EH (cell line): ENCODE measurements around the gene LAMA4.
A peak's percentile ranks its signal among the peaks of the same experiment; 100 is the strongest.

Experiments used
- DNase-seq: peaks from one replicate; pipeline ENCODE4 v3.0.0-alpha.2; 2015; ENCODE audit warnings: low read depth

LAMA4 gene

DNA sequence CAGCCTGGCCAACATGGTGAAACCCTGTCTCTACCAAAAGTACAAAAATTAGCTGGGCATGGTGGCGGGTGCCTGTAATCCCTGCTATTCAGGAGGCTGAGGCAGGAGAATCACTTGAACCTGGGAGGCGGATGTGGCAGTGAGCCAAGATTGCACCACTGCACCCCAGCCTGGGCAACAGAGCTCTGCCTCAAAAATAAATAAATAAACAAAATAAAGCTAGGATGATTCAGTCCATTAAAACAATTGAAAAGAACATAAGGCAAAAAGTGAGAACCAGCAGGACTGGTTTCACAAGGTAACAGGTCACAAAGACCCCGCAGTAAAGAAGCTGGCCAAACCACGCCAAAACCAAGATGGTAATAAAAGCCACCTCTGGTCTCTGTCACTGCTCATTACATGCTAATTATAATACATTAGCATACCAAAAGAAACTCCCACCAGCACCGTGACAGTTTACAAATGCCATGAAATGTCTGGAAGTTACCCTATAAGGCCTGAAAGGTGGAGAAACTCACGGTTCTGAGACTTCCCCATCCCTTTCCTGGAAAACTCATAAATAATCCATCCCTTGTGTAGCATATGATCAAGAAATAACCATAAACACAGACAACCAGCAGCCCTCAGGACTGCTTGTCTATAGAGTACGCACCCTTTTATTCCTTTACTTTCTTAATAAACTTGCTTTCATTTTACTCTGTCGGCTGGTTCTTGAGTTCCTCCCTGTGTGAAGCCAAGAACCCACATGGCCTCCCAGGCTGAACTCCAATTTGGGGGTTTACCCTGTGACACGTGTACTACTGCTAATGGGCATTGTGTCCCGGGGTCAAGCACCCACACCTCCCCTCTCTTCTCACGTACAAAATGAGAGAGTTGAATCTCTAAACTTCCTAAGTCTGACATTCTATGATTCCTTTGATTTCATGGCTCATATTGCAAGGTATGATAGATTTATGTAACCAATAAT lies 10.2 kb downstream of the LAMA4 start:
- DNase-seq = no peak

DNA sequence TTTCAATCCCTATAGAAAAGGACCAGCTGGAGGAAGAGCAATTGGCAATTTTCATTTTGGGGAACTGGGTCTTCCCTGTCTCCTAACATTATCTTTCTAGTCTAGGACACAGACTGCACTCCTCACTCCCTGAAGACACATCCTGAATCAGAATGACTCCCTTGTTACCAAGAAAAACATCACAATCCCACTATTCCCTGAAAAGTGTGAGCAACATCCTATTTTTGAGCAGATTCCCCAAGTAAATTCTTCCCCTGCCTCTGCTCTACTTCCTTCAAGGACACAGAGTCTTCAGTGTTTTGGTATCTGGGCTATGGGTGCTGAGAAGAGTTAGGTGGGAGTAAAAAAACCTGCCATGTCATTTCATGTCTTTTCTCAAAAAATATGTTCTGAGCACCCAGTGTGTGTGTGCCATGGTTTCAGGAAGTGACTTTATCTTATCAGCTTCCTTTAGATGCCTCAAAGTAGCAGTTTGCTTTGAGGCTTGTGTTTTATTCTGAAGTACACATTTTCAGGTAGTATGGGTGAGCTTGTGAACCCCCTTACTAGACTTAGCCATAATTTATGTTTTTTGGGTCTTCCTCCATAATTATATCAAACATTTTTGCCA lies 12.4 kb downstream of the LAMA4 start:
- DNase-seq = peak; percentile 51

GRCh38 chr6:112237595-112237994 lies 16.8 kb downstream of the LAMA4 start:
- DNase-seq = peak; percentile 84

DNA sequence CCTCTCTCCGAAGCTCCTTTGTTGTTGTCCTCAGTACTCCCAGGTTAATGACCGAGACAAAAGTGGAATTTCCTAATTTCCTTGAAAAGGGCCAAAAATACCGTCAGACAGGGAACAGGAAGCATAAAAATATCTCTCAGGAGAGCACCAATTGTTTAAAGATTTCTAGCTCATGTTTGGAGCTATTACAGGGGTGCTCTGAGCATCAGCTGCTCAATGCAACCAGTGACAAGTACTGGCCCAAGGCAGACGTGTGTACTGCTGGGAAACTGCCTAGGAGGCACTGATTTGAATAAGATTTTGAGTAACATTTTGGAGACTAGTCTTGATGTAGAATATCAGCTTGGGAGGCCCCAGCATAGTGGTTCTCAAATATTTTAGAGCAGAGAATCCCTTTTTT lies 17.3 kb downstream of the LAMA4 start:
- no peak for DNase-seq

- DNase-seq = peak; percentile 62
Measured at GRCh38 chr6:112235956-112236355, 18.4 kb downstream of the LAMA4 start.

GRCh38 chr6:112234601-112235000 lies 19.8 kb downstream of the LAMA4 start:
- DNase-seq = peak; percentile 58

GRCh38 chr6:112233847-112234246 lies 20.5 kb downstream of the LAMA4 start:
- DNase-seq = peak; percentile 90

GRCh38 chr6:112232845-112233256 lies 21.5 kb downstream of the LAMA4 start:
- peak; percentile 95 for DNase-seq

DNA sequence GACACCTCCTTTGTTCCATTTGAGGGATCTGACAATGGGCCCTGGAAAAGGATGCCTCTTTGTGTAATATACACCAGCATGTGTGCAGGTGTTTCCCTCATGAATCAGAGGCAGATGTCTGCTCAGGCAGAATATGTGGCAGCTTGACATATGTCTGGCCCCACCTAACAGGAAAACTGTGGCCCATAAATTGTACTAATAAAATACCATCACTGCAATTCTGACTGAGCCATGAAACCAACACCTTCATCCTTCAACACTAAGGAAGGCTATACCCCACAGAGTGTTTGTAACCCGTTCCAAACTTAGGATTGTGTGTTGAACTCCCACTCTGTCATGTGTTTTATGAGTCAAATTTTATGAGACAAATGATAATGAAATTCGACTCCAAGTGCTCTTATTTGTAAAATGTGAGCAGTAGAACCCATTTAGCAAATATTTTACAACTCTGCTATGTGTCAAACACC lies 22.7 kb downstream of the LAMA4 start:
- peak; percentile 79 for DNase-seq

- no peak for DNase-seq
Measured at GRCh38 chr6:112231164-112231563, 23.2 kb downstream of the LAMA4 start.

DNA sequence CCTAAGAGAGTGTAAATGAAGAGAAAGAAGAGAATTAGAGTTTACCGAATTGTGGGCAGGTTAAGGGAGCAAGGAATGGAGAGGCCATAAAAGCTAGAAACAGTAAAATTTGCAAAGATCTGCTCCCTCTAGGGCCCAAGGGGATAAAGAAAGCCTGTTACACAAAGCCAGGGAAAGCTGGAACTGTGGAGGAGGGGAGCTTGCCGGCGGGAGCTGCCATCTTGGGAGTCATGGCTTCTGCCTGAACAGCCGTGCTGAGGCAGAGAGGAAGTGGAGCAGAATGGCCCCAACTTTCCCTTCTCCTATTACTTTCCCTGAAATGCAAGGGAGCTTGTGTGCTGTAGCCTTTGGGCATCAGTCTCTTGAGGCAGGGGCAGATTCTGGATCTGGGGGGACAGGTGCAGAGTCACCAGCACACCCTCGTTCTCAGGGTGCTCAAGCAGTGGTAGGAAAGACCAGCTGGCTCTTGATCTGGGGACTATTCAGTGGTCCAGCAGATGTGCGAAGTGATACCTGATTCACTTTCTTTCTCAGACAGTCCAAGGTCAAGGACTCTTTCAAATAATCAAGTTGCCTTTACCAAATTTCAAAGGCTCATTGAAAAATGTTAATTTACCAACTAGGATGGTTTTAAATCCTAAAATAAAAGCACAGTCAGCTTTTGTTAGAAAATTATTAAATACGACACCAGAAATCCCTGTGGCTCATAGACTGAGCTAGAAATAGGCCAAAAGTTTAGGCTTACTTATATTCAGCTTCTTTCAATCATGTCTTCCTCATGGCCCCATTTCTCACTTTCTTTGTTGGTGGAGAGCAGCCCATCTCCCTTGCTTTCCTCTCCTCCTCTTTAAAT lies 25.7 kb downstream of the LAMA4 start:
- DNase-seq = no peak

DNA sequence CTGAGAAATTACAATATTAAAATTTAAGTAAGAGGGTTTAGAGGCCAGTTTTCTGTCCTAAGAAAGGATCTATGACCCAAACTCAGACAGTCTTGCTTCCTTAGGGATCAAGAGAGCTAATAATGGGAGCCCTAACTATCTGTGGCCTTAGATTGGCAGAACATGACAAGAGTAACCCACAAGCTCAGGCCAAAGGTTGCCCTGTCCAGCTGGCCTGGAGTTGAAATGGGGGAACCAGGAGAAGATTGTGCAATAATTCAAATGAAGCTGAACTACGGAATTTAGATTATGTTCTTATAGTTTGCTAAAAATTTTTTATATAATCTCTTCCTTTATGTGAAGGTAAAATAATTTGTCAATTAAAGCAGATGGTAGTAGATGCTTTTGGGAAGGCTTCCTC lies 26.4 kb downstream of the LAMA4 start:
- DNase-seq = no peak

DNA sequence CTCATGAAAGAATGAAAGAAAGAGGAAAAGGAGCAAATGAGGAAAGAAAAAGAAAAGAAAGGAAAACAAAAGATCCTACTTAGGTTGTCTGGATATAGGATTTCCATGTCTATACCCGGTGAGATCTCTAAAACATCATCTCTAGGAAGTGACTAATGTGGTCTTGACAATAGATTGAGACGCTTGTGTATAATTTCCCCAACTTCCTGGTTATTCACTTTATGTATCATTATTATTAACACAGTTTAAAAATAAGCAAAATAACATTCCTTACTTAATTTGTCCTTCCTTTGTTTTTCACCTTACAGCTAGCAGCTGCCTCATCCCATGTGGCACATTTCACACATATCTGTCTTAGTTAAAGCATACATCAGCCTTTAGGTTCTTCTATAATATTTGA lies 27.0 kb downstream of the LAMA4 start:
- DNase-seq = no peak

- peak; percentile 56 for DNase-seq
Measured at GRCh38 chr6:112225691-112226090, 28.7 kb downstream of the LAMA4 start.

DNA sequence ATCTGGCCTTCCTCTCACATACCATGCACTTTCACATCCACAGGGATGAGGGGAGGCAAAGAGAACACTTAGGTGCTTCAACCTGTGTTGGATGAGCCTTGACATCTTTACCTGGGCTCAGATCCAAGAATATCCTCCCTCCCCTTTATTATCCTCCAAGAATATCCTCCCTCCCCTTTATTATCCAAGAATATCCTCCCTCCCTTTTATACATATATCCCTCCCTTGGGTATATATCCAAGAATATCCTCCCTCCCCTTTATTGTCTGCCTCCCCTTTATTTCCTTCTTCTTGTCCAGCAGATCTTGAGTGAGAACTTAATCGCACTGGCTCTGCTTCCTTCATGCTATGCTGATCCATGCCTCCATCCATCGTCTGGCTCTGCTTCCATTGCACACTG lies 30.3 kb downstream of the LAMA4 start:
- no peak for DNase-seq

DNA sequence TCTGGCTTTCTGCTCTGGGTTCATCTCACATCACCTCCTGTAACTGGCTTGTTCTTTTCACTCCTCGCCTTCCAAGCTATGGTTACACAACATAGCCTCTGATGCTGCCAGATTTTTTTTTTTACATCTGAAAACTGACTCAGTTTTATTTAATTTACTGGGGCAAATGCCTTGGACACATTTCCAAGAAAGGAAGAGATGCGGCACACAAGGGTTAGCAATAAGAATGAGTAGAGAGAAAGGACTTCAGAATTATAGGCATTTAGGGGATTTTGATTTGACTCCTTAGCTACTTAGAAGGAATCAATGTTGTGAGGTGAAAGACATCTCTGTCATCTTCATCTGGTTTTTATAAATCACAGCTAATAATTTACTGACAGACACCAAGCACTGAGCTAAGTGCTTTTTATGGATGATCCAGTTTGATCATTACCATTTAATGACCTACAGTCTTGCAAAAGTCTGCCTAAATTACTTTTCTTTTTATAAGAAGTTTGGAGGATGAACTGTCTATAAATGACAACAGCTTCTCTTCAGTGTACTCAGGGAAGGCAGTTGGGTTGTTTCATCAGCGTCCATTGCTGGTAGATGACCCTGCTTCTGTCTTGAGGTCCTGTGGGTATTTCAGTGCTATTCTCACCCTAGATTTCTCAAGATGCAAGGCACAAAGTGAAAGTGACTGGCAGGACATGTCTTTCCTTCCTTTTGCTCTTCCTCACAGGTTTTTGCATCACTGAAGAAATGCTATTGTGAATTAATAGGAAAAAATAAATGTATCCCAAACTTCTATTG lies 31.1 kb downstream of the LAMA4 start:
- DNase-seq = peak; percentile 96

DNA sequence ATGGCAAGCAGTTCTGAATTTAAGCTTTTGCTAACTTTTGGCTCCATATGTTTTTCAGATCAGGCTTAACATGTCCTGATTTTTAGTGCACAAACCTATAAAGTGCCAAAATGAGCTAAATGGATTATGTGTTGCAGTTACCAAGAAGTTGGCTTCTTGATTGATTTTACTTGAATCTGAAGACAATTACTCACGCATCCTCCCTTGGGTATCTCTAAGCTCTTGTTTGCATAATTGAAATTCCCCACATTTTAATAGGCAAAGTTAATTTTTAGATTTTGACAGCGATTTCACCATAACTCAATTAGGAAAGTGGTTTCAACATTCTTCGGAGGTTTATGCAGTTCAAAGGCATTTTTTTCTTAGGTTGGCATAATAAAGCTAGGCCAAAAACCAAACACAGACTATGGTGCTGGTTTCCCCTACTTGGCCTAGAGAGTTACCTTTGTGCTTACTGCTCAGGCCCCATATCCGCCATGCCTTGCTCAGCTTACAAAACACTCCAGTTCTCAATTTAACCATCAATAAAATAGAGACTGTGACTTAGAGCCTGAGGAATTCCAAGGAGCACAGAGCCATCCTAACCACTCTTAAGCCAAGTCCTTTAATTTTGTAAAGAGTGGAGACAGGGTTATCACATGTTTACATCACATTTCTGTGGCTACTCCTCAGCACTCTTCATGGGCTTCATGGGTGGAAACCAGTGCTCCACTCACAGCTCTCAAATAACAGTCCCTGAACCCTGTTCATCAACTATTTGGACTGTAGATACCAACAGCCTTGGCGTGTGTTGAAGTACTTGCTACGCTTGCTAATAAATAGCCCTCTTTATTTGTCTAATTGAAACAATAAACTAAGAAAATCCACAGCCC lies 32.1 kb downstream of the LAMA4 start:
- DNase-seq = peak; percentile 97

DNA sequence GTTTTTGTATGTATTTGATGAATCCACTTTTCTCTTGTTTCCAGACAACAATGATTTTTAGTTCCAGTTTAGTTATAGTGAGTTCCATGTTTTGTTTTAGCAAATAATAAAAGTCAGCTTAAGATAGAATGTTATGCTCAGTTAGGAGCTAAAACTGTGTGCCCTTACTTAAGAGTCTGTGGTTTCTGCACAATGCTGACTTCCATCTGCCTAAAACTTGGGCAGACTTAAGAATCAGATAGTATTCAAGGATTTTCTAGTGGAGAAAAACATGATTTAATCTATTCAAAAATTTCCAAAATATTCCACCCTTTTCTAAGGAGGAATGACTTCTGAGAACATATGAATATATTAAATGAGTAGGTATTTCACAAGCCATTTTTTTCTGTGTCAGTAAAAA lies 32.8 kb downstream of the LAMA4 start:
- peak; percentile 54 for DNase-seq

DNA sequence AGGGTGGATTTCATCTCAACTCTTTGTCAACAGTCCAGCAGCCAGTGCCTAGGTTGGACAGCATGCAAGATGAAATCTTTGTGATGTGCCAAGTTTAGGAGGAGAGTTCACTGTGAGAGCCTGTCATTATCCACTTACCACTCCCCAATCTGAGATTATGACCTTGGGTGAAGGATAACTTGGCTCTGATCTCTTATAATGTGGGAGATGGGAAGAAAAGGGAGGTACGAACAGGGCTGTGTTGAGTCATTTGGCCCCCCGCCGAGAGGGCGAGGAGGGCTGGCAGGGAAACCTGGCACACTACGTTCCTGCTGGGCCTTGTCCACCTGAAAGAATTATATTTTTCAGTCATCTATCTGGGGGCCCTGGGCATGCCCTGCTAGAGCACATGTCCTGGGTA lies 35.8 kb downstream of the LAMA4 start:
- DNase-seq = no peak
